BE2C (cell line): ENCODE measurements around the gene TMEM179B.
A peak's percentile ranks its signal among the peaks of the same experiment; 100 is the strongest.

Experiments
- DNase-seq: peaks from one replicate; pipeline ENCODE4 v3.0.0-alpha.2; 2020
- H3K27me3 ChIP-seq: fragments of 250-450 bp; sonication (Bioruptor Pico); 2 replicates; pipeline ENCODE4 v1.5.1; 2020; ENCODE audit warnings: mild to moderate bottlenecking
- H3K36me3 ChIP-seq: fragments of 250-450 bp; sonication (Bioruptor Pico); 2 replicates; pipeline ENCODE4 v1.5.1; 2020; ENCODE audit warnings: mild to moderate bottlenecking
- H3K4me1 ChIP-seq: fragments of 250-450 bp; sonication (Bioruptor Pico); 2 replicates; pipeline ENCODE4 v1.5.1; 2020
- H3K4me3 ChIP-seq: 2 replicates; pipeline ENCODE4 v1.5.1; 2011; ENCODE audit warnings: low read depth, low read length
- H3K9me3 ChIP-seq: fragments of 250-450 bp; sonication (Bioruptor Pico); 2 replicates; pipeline ENCODE4 v1.5.1; 2020
- TF ChIP-seq, protein P1 (sequence below): IDR thresholded peaks from 2 replicates; pipeline ENCODE4 v1.5.1; 2012; ENCODE audit warnings: mild to moderate bottlenecking, low read depth, low read length

The TMEM179B gene

GRCh38 chr11:62794201-62794775, 7.1 kb downstream of the TMEM179B start:
- Histone ChIP-seq H3K4me1 (no peaks in the 10 kb centered on the region), H3K9me3 (no peaks in the 10 kb centered on the region), H3K36me3 (peaks cover 15% of the 10 kb centered on the region), H3K27me3 (no peaks in the 10 kb centered on the region), H3K4me3 (no peak overlapping the region)
- TF ChIP-seq, protein P1, sequence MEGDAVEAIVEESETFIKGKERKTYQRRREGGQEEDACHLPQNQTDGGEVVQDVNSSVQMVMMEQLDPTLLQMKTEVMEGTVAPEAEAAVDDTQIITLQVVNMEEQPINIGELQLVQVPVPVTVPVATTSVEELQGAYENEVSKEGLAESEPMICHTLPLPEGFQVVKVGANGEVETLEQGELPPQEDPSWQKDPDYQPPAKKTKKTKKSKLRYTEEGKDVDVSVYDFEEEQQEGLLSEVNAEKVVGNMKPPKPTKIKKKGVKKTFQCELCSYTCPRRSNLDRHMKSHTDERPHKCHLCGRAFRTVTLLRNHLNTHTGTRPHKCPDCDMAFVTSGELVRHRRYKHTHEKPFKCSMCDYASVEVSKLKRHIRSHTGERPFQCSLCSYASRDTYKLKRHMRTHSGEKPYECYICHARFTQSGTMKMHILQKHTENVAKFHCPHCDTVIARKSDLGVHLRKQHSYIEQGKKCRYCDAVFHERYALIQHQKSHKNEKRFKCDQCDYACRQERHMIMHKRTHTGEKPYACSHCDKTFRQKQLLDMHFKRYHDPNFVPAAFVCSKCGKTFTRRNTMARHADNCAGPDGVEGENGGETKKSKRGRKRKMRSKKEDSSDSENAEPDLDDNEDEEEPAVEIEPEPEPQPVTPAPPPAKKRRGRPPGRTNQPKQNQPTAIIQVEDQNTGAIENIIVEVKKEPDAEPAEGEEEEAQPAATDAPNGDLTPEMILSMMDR = no peak
- no peak for DNase-seq

DNA sequence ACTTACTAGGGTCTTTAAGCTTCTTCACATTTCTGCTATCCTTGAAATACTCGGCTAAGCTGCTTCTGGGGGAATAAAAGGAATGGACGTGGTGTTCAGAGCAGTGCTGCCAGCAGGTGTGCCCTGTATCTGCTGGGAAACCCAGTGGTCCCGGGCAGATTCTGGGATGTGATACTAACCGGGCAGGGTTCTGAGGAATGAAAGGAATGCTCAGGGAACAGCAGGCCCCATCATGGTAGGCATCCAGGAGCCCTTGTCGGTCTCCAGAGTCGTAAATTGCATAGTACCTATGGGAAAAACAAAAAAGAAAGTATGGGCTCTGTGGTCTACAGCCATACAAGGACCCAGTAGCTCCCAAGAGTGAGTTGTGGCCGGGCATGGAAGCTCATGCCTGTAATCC, 9.1 kb downstream of the TMEM179B start:
- H3K27me3 ChIP-seq = no peaks in the 10 kb centered on the region
- TF ChIP-seq, protein P1 = no peak
- H3K4me3 ChIP-seq = no peak overlapping the region
- H3K9me3 ChIP-seq = no peaks in the 10 kb centered on the region
- H3K36me3 ChIP-seq = peaks cover 18% of the 10 kb centered on the region
- no peak for DNase-seq
- no peaks in the 10 kb centered on the region for H3K4me1 ChIP-seq

GRCh38 chr11:62799486-62799885, 12.3 kb downstream of the TMEM179B start:
- Histone ChIP-seq H3K4me3 (no peak overlapping the region), H3K36me3 (peaks cover 18% of the 10 kb centered on the region), H3K9me3 (no peaks in the 10 kb centered on the region), H3K4me1 (no peaks in the 10 kb centered on the region), H3K27me3 (no peaks in the 10 kb centered on the region)
- TF ChIP-seq, protein P1 = no peak
- no peak for DNase-seq

- Histone ChIP-seq H3K4me3 (no peak overlapping the region), H3K36me3 (peaks cover 8% of the 10 kb centered on the region), H3K9me3 (no peaks in the 10 kb centered on the region), H3K27me3 (no peaks in the 10 kb centered on the region), H3K4me1 (no peaks in the 10 kb centered on the region)
- TF ChIP-seq, protein P1 = no peak
- DNase-seq = no peak
Measured at GRCh38 chr11:62801071-62801470, 13.9 kb downstream of the TMEM179B start.

- no peaks in the 10 kb centered on the region for H3K27me3 ChIP-seq
- H3K9me3 ChIP-seq = no peaks in the 10 kb centered on the region
- H3K4me1 ChIP-seq = no peaks in the 10 kb centered on the region
- H3K4me3 ChIP-seq = peak overlapping the region; percentile 78
- DNase-seq = no peak
- TF ChIP-seq, protein P1 = no peak
- peaks cover 4% of the 10 kb centered on the region for H3K36me3 ChIP-seq
Measured at GRCh38 chr11:62804310-62805075, 17.3 kb downstream of the TMEM179B start.
